Upper lobe of left lung (tissue), 6 donors: ENCODE measurements around the gene EXOSC5. TPM values are rescaled to one million over a fixed set of nuclear protein-coding genes. Genes with fewer than 3 reads are reported as not detected.

Experiments used
- ATAC-seq, 2 donors: fragments of 200-7000 bp; cut with Tn5 transposase; one replicate each; pipeline ENCODE4 v1.9.1; 2022; ENCODE audit warnings: mild to moderate bottlenecking in 2 of 2, moderate library complexity in 2 of 2; ENCODE audit not compliant: low FRiP score in 2 of 2
- DNase-seq, 2 donors: peaks; one replicate each; pipeline ENCODE4 v3.0.0-alpha.2; 2019 to 2020
- H3K27ac ChIP-seq, 4 donors: fragments of 200-600 bp; sonication (generic); one replicate each; pipeline ENCODE4 v1.5.1; 2016 to 2019
- H3K27me3 ChIP-seq, 4 donors: fragments of 200-600 bp; sonication (generic); one replicate each; pipeline ENCODE4 v1.5.1; 2017 to 2019
- H3K36me3 ChIP-seq, 4 donors: fragments of 200-600 bp; sonication (generic); one replicate each; pipeline ENCODE4 v1.5.1; 2016 to 2019
- H3K4me1 ChIP-seq, 4 donors: fragments of 200-600 bp; sonication (generic); one replicate each; pipeline ENCODE4 v1.5.1; 2018 to 2019
- H3K4me3 ChIP-seq, 4 donors: fragments of 200-600 bp; sonication (generic); one replicate each; pipeline ENCODE4 v1.5.1; 2017 to 2019; ENCODE audit warnings: mild to moderate bottlenecking in 2 of 4, moderate library complexity in 1 of 4
- H3K9me3 ChIP-seq, 4 donors: fragments of 200-600 bp; sonication (generic); one replicate each; pipeline ENCODE4 v1.5.1; 2018 to 2019
- CTCF ChIP-seq, 6 experiments: fragments of 450-650 bp in 4 of 6; fragments of 200-600 bp in 2 of 6; sonication (generic) in 2 of 6; IDR thresholded peaks; one replicate each; pipeline ENCODE4 v1.5.1; 2016 to 2019; ENCODE audit warnings: antibody characterized with exemption in 6 of 6
- EP300 ChIP-seq, 4 donors: sonication (generic); formaldehyde crosslinking; IDR thresholded peaks; one replicate each; pipeline ENCODE4 v1.5.1; 2017; ENCODE audit warnings: antibody characterized with exemption in 4 of 4, control low read depth in 2 of 4
- POLR2A ChIP-seq, 4 donors: fragments of 450-650 bp; IDR thresholded peaks; one replicate each; pipeline ENCODE4 v1.5.1; 2016 to 2017; ENCODE audit warnings: antibody characterized with exemption in 4 of 4, mild to moderate bottlenecking in 2 of 4
- POLR2AphosphoS5 ChIP-seq, 2 donors: sonication (generic); formaldehyde crosslinking; IDR thresholded peaks; one replicate each; pipeline ENCODE4 v1.5.1; 2017; ENCODE audit warnings: antibody characterized with exemption in 2 of 2
- WGBS, 2 donors: methylation state at CpG; one replicate each; pipeline ENCODE4 v1.1.5; 2017 to 2018; 5-methylcytosine and 5-hydroxymethylcytosine counted together
- total RNA-seq, 6 donors: library from RNA; depleted of rRNA in 4 of 6; stranded (reverse); fragments of >200 nt in 4 of 6; gene quantifications; one replicate each; pipeline versions ENCODE4 v1.1.0 to v1.2.1, GENCODE V29; 2016 to 2021
- donor health status: DM: no; HTN: no; CAD: no; lungs with moderate emphysema.
- donor health status: DM: no; HTN: yes; CAD: no; lungs with severe emphysema.

The EXOSC5 gene
- total RNA-seq, 6 donors from 2014 or later = 0.89 to 18.4 (median 16.0) TPM

GRCh38 chr19:41426116-41426841, 29.1 kb upstream of the EXOSC5 start:
- no peaks in the 10 kb centered on the region for H3K9me3 ChIP-seq
- ATAC-seq (peak; percentile 18 to 47), DNase-seq (peak in 1 of 2 donors; percentile 86)
- TF ChIP-seq EP300 (IDR thresholded peaks at IDR 0.05) (no peak), CTCF (IDR thresholded peaks at IDR 0.05) (no peak), POLR2AphosphoS5 (IDR thresholded peaks at IDR 0.05) (no peak), POLR2A (IDR thresholded peaks at IDR 0.05) (no peak)
- peaks cover 12 to 53% (median 26%) of the 10 kb centered on the region in 4 donors for H3K36me3 ChIP-seq
- peak overlapping the region; percentile 68 to 95 (median 86) for H3K27ac ChIP-seq
- no peaks in the 10 kb centered on the region for H3K27me3 ChIP-seq
- peaks cover 39 to 82% (median 55%) of the 10 kb centered on the region in 4 donors for H3K4me1 ChIP-seq
- peak overlapping the region; percentile 36 to 71 (median 51) for H3K4me3 ChIP-seq
- 62% methylated on average over 26 of the region's 36 CpGs; no CpG with 5 or more reads in 1 of the 2 donors for WGBS, 2 donors

GRCh38 chr19:41425174-41426115, 28.3 kb upstream of the EXOSC5 start:
- H3K27ac ChIP-seq = peak overlapping the region; percentile 68 to 95 (median 86)
- peak overlapping the region; percentile 36 to 71 (median 51) for H3K4me3 ChIP-seq
- no peak for ATAC-seq
- no peak for TF ChIP-seq CTCF (IDR thresholded peaks at IDR 0.05)
- TF ChIP-seq POLR2AphosphoS5 (IDR thresholded peaks at IDR 0.05) = no peak
- no peak for TF ChIP-seq EP300 (IDR thresholded peaks at IDR 0.05)
- TF ChIP-seq POLR2A (IDR thresholded peaks at IDR 0.05) = peak in 1 of 4 donors; percentile 14
- H3K36me3 ChIP-seq = peaks cover 16 to 55% (median 30%) of the 10 kb centered on the region in 4 donors
- WGBS, 2 donors = 61 to 84% methylated on average over 2 to 20 of the region's 28 CpGs
- no peaks in the 10 kb centered on the region for H3K27me3 ChIP-seq
- no peaks in the 10 kb centered on the region for H3K9me3 ChIP-seq
- peak in 1 of 2 donors; percentile 80 for DNase-seq
- H3K4me1 ChIP-seq = peaks cover 39 to 86% (median 62%) of the 10 kb centered on the region in 4 donors

GRCh38 chr19:41424335-41425173, 27.4 kb upstream of the EXOSC5 start:
- DNase-seq (peak in 1 of 2 donors; percentile 83), ATAC-seq (no peak)
- H3K36me3 ChIP-seq = peaks cover 22 to 64% (median 38%) of the 10 kb centered on the region in 4 donors
- no peaks in the 10 kb centered on the region for H3K27me3 ChIP-seq
- peaks cover 43 to 94% (median 66%) of the 10 kb centered on the region in 4 donors for H3K4me1 ChIP-seq
- no peak for TF ChIP-seq CTCF (IDR thresholded peaks at IDR 0.05)
- TF ChIP-seq POLR2A (IDR thresholded peaks at IDR 0.05) = no peak
- no peak for TF ChIP-seq EP300 (IDR thresholded peaks at IDR 0.05)
- TF ChIP-seq POLR2AphosphoS5 (IDR thresholded peaks at IDR 0.05) = no peak
- H3K4me3 ChIP-seq = peak overlapping the region in 2 of 4 donors; percentile 61 to 71
- no peaks in the 10 kb centered on the region for H3K9me3 ChIP-seq
- WGBS, 2 donors = 75 to 78% methylated on average over 11 to 21 of the region's 21 CpGs
- H3K27ac ChIP-seq = peak overlapping the region; percentile 68 to 95 (median 86)

- H3K36me3 ChIP-seq = peaks cover 31 to 80% (median 49%) of the 10 kb centered on the region in 4 donors
Measured at GRCh38 chr19:41422955-41423354, 25.8 kb upstream of the EXOSC5 start.

More at GRCh38 chr19:41422955-41423354, 25.8 kb upstream of the EXOSC5 start:
- ATAC-seq (no peak), DNase-seq (peak in 1 of 2 donors; percentile 50)
- 88 to 94% methylated on average over 10 to 12 of the region's 12 CpGs for WGBS, 2 donors
- no peaks in the 10 kb centered on the region for H3K9me3 ChIP-seq
- H3K4me1 ChIP-seq = peaks cover 33 to 80% (median 55%) of the 10 kb centered on the region in 4 donors
- no peak overlapping the region for H3K4me3 ChIP-seq
- no peaks in the 10 kb centered on the region for H3K27me3 ChIP-seq
- TF ChIP-seq POLR2AphosphoS5 (IDR thresholded peaks at IDR 0.05) (no peak), POLR2A (IDR thresholded peaks at IDR 0.05) (no peak), CTCF (IDR thresholded peaks at IDR 0.05) (no peak), EP300 (IDR thresholded peaks at IDR 0.05) (no peak)
- H3K27ac ChIP-seq = peak overlapping the region in 1 of 4 donors; percentile 81
